Activated naive CD4-positive, alpha-beta T cell treated with anti-CD3 and anti-CD28 coated beads for 36 hours (primary cell): ENCODE measurements around the gene PSMD6. TPM values are rescaled to one million over a fixed set of nuclear protein-coding genes. Genes with fewer than 3 reads are reported as not detected.

ENCODE experiments used
- CTCF ChIA-PET: fragments of 350-600 bp; sonication (Branson Sonifier 250); formaldehyde crosslinking; loops from one replicate; lab custom pipeline; 2021; ENCODE audit warnings: antibody characterized with exemption; lab: Charles Lee
- DNase-seq: peaks from one replicate; pipeline ENCODE4 v3.0.0-alpha.2; 2020
- H3K27ac Mint-ChIP-seq: one replicate; pipeline ENCODE4 v1.8.0; 2021; ENCODE audit warnings: mild to moderate bottlenecking, mixed read lengths
- H3K27me3 Mint-ChIP-seq: one replicate; pipeline ENCODE4 v1.8.0; 2021; ENCODE audit warnings: low read depth, mixed read lengths
- H3K36me3 Mint-ChIP-seq: one replicate; pipeline ENCODE4 v1.8.0; 2021; ENCODE audit warnings: low read depth, mixed read lengths
- H3K4me1 Mint-ChIP-seq: one replicate; pipeline ENCODE4 v1.8.0; 2021; ENCODE audit warnings: low read depth, mixed read lengths
- H3K4me3 Mint-ChIP-seq: one replicate; pipeline ENCODE4 v1.8.0; 2021; ENCODE audit warnings: mild to moderate bottlenecking, moderate library complexity, mixed read lengths
- H3K9me3 Mint-ChIP-seq: one replicate; pipeline ENCODE4 v1.8.0; 2021; ENCODE audit warnings: mixed read lengths
- intact Hi-C: fragments of 100-400 bp; cut with micrococcal nuclease; formaldehyde crosslinking; loops from one replicate; pipeline ENCODE4 v1.15.1; 2023
- total RNA-seq, 2 experiments: library from RNA; stranded (reverse); gene quantifications; one replicate each; pipeline ENCODE4 v1.2.3, GENCODE V29; 2021

Gene PSMD6
- total RNA-seq, 2 experiments from 2014 or later: 101 to 103 TPM

DNA sequence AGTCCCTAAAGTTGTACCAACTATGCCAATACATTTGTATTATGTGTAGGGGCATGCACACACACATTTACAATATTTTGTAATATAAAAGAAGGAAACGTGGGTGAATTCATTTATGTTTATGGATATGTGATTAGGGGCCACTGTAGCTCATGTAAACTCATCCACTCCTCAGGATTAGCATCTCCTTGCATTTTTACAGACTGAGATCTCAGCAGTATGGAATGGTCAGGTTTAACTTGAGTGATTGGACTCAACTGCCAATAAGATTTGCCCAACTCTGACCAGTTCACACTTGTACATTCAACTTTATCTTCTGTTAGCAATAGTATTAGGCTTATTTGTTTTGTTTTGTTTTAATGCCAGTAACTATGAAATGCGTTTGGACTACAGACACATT lies 36.5 kb downstream of the PSMD6 start:
- CTCF ChIA-PET: no interaction called here
- no peak for DNase-seq
- no peak overlapping the region for H3K4me3 Mint-ChIP-seq
- intact Hi-C loops: no loop called here
- H3K4me1 Mint-ChIP-seq: peaks cover 28% of the 10 kb centered on the region
- no peak overlapping the region for H3K27ac Mint-ChIP-seq
- H3K36me3 Mint-ChIP-seq: peaks cover 33% of the 10 kb centered on the region
- H3K9me3 Mint-ChIP-seq: no peaks in the 10 kb centered on the region
- H3K27me3 Mint-ChIP-seq: no peaks in the 10 kb centered on the region

DNA sequence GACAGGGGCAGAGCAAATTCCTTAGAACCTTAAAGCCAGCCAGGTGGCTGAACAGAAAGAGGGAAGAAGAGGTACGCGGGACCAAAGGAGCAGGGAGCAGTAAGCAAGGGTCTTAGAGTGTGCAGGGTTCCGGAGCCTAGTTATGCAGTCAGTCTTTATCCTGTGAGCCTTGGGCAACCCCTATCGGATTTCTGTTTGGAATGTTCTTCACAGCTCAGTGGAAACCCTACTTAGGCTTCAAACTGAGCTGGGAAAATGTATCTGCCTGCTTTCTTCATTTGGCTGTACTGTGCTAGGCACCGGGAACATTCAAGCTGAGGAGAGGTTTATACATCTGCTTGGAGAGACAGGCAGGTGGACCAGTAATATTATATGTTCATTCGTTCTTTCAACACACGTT lies 37.1 kb downstream of the PSMD6 start:
- no peak overlapping the region for H3K4me3 Mint-ChIP-seq
- intact Hi-C loops: no loop called here
- no peaks in the 10 kb centered on the region for H3K9me3 Mint-ChIP-seq
- peaks cover 33% of the 10 kb centered on the region for H3K36me3 Mint-ChIP-seq
- peak overlapping the region; percentile 57 for H3K27ac Mint-ChIP-seq
- DNase-seq: no peak
- CTCF ChIA-PET: no interaction called here
- peaks cover 32% of the 10 kb centered on the region for H3K4me1 Mint-ChIP-seq
- no peaks in the 10 kb centered on the region for H3K27me3 Mint-ChIP-seq

DNA sequence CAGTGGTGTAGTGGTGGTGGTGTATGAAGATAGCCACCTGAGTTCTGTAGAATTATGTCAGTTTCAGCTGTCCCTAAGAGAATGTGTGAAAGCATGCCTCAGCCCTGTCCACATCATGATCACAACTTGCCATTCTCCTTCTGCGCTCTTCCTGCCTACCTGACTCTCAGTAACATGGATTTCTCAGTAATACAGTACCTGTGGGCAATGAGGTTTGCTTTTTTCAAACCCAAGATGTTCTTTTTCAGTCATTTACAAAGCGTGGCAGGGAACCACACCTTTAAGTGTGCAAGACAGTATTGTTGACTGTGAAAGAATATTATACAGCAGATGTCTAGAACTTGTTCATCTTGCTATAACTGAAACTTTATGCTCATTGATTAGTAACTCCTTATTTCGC lies 38.9 kb downstream of the PSMD6 start:
- no peaks in the 10 kb centered on the region for H3K9me3 Mint-ChIP-seq
- no peak overlapping the region for H3K4me3 Mint-ChIP-seq
- DNase-seq: no peak
- H3K36me3 Mint-ChIP-seq: peaks cover 38% of the 10 kb centered on the region
- H3K4me1 Mint-ChIP-seq: peaks cover 49% of the 10 kb centered on the region
- CTCF ChIA-PET: interaction anchor here (0.9 to 1.2 kb wide), 3 partner anchors 18 to 21 kb away, joined by 3 read pairs; no protein-coding TSS in a partner anchor
- intact Hi-C loops: no loop called here
- H3K27ac Mint-ChIP-seq: no peak overlapping the region
- no peaks in the 10 kb centered on the region for H3K27me3 Mint-ChIP-seq

DNA sequence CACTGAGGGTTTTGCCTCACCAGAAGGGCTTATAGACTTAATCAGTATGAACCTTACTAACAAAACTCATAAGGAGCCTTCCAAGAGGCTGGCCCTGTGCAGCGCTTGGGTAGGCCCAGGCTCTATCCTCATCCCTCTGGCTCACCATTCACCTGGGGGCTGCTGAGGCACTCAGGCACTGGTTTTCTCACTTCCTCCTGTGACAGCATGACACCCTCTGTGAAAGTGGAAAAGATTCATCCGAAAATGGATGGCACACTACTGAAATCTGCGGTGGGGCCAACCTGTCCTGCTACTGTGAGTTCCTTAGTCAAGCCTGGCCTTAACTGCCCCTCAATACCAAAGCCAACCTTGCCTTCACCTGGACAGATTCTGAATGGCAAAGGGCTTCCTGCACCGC lies 41.3 kb downstream of the PSMD6 start:
- CTCF ChIA-PET: interaction anchor here (0.6 to 2.1 kb wide), 6 partner anchors 10 to 39 kb away, joined by 3 to 21 read pairs (median 3); no protein-coding TSS in a partner anchor
- Mint-ChIP-seq H3K4me1 (peaks cover 71% of the 10 kb centered on the region), H3K27me3 (no peaks in the 10 kb centered on the region), H3K27ac (peak overlapping the region; percentile 26), H3K9me3 (no peaks in the 10 kb centered on the region), H3K36me3 (peaks cover 34% of the 10 kb centered on the region), H3K4me3 (no peak overlapping the region)
- no peak for DNase-seq
- intact Hi-C loops: loop anchor here (2.0 kb wide), 1 partner anchor 15 kb away; no protein-coding TSS in a partner anchor

DNA sequence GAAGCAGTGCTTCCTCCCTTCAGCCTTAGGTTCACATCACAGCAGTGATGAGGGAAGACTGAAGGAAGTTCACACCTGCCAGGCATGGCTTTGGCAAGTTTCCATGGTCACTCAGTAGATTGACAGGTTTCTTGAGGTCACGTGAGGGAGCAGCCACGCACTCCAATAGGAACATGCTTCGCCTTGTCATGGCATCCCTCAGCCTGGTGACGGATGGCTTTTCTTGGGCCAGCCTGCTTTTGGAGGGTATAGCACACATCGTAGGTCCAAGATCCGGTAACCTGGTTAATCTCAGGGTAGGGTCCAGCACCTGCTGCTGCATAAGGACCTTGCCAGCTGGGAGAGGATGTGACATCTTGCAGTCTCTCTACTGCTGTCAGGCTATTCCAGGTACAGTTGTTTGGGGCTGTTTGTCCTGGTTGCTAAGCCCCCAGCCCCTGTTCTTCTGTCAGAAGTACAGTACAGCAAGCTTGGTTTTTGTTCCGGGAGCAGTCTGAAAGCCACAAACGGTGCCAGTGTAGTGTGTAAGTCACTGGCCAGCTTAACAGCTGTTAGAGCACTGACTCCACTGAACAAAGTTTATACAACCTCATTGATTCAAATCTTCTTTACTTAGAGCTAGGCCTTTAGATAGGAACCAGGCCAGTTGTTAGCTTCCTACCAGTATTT lies 42.3 kb downstream of the PSMD6 start:
- Mint-ChIP-seq H3K27ac (peak overlapping the region; percentile 22), H3K4me3 (no peak overlapping the region), H3K27me3 (no peaks in the 10 kb centered on the region), H3K36me3 (peaks cover 28% of the 10 kb centered on the region), H3K9me3 (no peaks in the 10 kb centered on the region), H3K4me1 (peaks cover 78% of the 10 kb centered on the region)
- intact Hi-C loops: loop anchor here (2.0 kb wide), 1 partner anchor 14 kb away; no protein-coding TSS in a partner anchor
- CTCF ChIA-PET: interaction anchor here (0.6 to 3.1 kb wide), 4 partner anchors 11 to 24 kb away, joined by 3 to 17 read pairs (median 3); no protein-coding TSS in a partner anchor
- no peak for DNase-seq

DNA sequence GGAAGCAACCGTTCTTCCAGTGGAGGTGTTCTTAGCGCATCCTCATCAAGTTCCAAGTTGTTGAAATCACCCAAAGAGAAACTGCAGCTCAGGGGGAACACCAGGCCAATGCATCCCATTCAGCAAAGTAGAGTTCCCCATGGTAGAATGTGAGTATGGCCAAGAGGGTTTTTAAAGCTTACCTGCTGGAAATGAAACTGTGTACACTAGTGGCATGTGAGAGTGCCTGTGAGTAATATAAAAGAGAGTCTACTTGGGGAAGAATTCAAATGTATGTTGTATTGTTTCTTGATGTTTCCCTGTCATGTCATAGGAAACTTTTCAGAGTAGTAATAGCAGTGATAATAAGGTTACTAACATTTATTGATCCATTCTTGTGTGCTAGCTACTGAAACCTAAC lies 43.3 kb downstream of the PSMD6 start:
- no peak for DNase-seq
- intact Hi-C loops: loop anchor here (2.0 kb wide), 1 partner anchor 13 kb away; no protein-coding TSS in a partner anchor
- H3K36me3 Mint-ChIP-seq: peaks cover 23% of the 10 kb centered on the region
- H3K9me3 Mint-ChIP-seq: no peaks in the 10 kb centered on the region
- peak overlapping the region; percentile 75 for H3K4me3 Mint-ChIP-seq
- peaks cover 77% of the 10 kb centered on the region for H3K4me1 Mint-ChIP-seq
- no peaks in the 10 kb centered on the region for H3K27me3 Mint-ChIP-seq
- CTCF ChIA-PET: interaction anchor here (0.8 to 8.2 kb wide), 7 partner anchors 12 to 43 kb away, joined by 3 to 83 read pairs (median 3); partner anchors contain the start of gene PSMD6
- H3K27ac Mint-ChIP-seq: peak overlapping the region; percentile 93

DNA sequence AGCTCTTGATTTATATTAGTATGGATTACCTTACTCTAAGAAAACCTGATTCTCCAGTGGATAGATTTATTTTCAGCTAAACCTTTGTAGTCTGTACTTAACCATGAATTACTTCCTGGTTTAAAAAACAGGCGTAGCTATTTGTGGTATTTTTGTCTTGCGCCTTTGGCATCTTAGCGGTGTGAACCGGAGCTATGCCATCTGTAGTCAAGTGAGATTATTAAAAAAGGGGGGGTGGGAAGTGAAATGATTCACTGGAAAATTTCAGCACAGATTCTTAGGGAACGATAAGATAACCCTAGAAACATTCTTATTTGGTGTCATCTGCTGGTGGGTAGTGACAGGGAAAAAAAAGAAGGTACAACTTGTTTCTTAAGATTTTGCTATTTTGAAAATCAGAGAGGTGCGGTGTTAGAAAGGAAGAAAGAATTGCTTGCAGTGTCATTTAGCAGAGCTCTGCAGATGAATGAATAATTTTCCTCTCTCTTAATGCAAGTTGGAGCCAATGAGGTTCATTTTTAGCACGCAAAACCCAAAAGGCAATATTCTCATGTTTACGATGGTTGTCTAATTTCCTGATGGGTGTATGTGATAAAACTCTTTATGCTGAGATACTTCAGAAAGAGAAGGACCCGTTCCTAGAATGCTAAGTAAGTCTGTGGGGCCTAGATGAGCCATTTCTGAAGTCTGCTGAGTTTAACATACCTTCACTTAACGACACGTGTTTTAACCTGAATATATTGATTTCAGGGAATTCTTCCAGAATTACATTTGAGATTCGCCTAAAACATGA lies 44.0 kb downstream of the PSMD6 start:
- Mint-ChIP-seq H3K36me3 (peaks cover 17% of the 10 kb centered on the region), H3K27ac (peak overlapping the region; percentile 93), H3K4me3 (peak overlapping the region; percentile 75), H3K9me3 (no peaks in the 10 kb centered on the region), H3K27me3 (no peaks in the 10 kb centered on the region), H3K4me1 (peaks cover 79% of the 10 kb centered on the region)
- CTCF ChIA-PET: interaction anchor here (0.6 to 8.2 kb wide), 9 partner anchors 12 to 51 kb away, joined by 3 to 83 read pairs (median 4); partner anchors contain the start of gene PSMD6
- intact Hi-C loops: loop anchor here (2.0 kb wide), 2 partner anchors 18 to 44 kb away; partner anchors contain the start of gene PSMD6
- peak; percentile 38 for DNase-seq

DNA sequence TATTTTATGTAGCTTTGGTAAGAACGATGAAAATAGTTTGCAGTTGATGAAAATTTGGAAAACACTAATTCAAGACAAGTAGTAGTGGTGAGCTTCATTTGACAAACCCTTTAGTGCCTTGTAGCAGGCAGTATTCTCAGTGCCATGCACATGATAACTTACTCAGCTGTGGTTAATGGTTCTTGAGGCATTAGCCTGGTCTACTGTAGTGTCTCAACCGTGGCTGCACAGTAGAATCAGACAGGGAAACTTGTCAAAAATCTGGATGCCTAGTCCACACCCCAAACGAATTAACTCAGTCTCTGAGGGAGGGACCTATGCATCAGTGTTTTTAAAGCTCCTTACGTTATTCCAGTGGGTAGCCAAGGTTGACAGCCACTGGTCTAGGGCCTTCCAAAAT lies 45.4 kb downstream of the PSMD6 start:
- peaks cover 92% of the 10 kb centered on the region for H3K4me1 Mint-ChIP-seq
- intact Hi-C loops: loop anchor here (1.0 to 2.0 kb wide), 4 partner anchors 8 to 45 kb away; partner anchors contain the start of gene PSMD6
- H3K36me3 Mint-ChIP-seq: peaks cover 21% of the 10 kb centered on the region
- no peak overlapping the region for H3K4me3 Mint-ChIP-seq
- no peaks in the 10 kb centered on the region for H3K27me3 Mint-ChIP-seq
- no peak for DNase-seq
- peak overlapping the region; percentile 93 for H3K27ac Mint-ChIP-seq
- H3K9me3 Mint-ChIP-seq: no peaks in the 10 kb centered on the region
- CTCF ChIA-PET: interaction anchor here (1.0 to 8.2 kb wide), 4 partner anchors 13 to 17 kb away, joined by 3 to 83 read pairs (median 12); no protein-coding TSS in a partner anchor

DNA sequence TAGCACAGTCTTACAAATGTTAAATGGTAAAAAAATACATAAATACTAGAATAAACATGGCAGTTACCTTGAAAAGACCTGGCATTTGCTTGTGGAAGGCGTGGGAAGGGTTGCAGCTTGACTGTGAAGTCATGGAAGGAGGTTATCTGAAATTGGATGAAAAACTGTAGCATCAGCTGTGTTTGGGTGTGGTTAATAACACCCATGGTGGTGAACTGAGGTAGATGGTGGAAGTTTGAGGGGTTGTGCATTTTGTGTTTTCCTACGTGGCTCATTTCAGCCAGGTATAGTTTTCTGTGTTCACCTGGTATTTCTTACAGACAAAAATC lies 46.5 kb downstream of the PSMD6 start:
- Mint-ChIP-seq H3K4me3 (no peak overlapping the region), H3K27ac (no peak overlapping the region), H3K4me1 (peaks cover 93% of the 10 kb centered on the region), H3K36me3 (peaks cover 17% of the 10 kb centered on the region), H3K9me3 (no peaks in the 10 kb centered on the region), H3K27me3 (no peaks in the 10 kb centered on the region)
- DNase-seq: no peak
- CTCF ChIA-PET: interaction anchor here (2.1 to 8.2 kb wide), 3 partner anchors 12 to 47 kb away, joined by 7 to 83 read pairs (median 17); partner anchors contain the start of gene PSMD6
- intact Hi-C loops: no loop called here

DNA sequence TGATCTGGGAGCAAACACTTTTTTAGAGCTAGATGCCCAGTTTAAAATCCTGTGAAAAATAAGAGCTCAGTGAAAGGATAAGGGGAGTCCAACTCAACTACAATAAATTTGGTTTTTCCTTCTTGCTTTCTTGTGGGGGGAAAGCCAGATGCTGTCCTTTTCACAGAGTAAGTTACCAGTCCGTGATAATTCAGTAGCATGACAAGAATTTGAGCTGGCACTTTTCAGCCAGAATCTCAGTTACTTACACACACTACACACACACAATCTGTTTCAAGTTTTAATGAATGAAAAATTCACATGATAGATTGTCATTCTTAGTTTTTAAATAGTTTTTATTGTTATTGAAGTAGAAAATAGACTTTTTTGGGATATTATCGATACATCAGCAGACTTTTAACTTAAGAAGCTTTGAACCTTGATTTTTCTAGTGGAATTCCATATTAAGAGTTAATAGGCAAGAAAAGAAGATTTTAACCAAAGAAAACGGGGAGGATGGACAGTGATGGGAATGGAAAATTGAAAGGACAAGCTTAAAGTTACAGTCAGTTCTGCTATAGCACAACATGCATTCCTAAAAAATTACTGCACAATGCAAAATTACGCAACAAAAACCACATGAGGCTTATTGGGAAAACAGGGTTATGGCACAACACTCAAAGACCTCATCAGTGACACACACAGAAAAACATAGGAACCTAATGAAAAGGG lies 47.0 kb downstream of the PSMD6 start:
- Mint-ChIP-seq H3K36me3 (peaks cover 17% of the 10 kb centered on the region), H3K27ac (peak overlapping the region; percentile 57), H3K9me3 (no peaks in the 10 kb centered on the region), H3K4me3 (no peak overlapping the region), H3K4me1 (peaks cover 91% of the 10 kb centered on the region), H3K27me3 (no peaks in the 10 kb centered on the region)
- CTCF ChIA-PET: interaction anchor here (1.0 to 8.2 kb wide), 5 partner anchors 7 to 47 kb away, joined by 3 to 83 read pairs (median 7); partner anchors contain the start of gene PSMD6
- intact Hi-C loops: no loop called here
- DNase-seq: no peak

DNA sequence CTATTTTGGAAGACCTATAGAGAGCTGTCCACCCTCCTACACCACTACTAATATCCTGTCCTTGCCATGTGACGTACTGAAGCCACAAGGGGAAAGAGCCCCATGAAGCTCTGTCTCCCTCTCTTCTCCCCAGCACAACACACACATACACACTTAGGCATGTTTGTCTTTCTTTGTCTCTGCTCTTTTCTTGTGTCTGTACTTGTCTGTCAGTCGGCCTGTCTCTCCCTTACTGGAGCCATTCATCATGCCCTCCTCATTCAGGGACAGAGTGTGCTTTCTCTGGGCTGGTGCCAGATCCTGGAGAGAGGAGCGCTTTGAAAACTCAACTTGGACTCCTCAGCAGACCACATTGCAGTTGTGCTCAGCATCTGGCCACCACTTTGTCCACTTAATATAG lies 47.6 kb downstream of the PSMD6 start:
- DNase-seq: no peak
- H3K36me3 Mint-ChIP-seq: peaks cover 16% of the 10 kb centered on the region
- intact Hi-C loops: no loop called here
- no peaks in the 10 kb centered on the region for H3K27me3 Mint-ChIP-seq
- H3K4me3 Mint-ChIP-seq: no peak overlapping the region
- H3K4me1 Mint-ChIP-seq: peaks cover 91% of the 10 kb centered on the region
- peak overlapping the region; percentile 57 for H3K27ac Mint-ChIP-seq
- H3K9me3 Mint-ChIP-seq: no peaks in the 10 kb centered on the region
- CTCF ChIA-PET: interaction anchor here (1.0 to 8.2 kb wide), 4 partner anchors 8 to 48 kb away, joined by 3 to 83 read pairs (median 6); partner anchors contain the start of gene PSMD6
